ENCODE data around the gene PBRM1. TPM values are rescaled to one million over a fixed set of nuclear protein-coding genes. Genes with fewer than 3 reads are reported as not detected.

The PBRM1 gene
- total and polyA plus RNA-seq, 2 experiments from 2014 or later: 57.5 to 72.5 TPM

- Histone ChIP-seq H4K20me1 (replicated peaks; ENCODE audit: insufficient read depth) (no peaks in the 10 kb centered on the region), H3K4me2 (no peak overlapping the region), H3K36me3 (ENCODE audit: insufficient read depth) (peaks cover 33% of the 10 kb centered on the region), H3K9me2 (ENCODE audit: insufficient read depth) (no peaks in the 10 kb centered on the region), H3K79me2 (replicated peaks; ENCODE audit: insufficient read depth) (no peaks in the 10 kb centered on the region), H3K27me3 (ENCODE audit: insufficient read depth) (no peaks in the 10 kb centered on the region), H2AFZ (no peak overlapping the region), H3K4me3 (no peak overlapping the region), H3K4me1 (ENCODE audit: insufficient read depth) (no peaks in the 10 kb centered on the region), H3K27ac (ENCODE audit: low read depth) (no peak overlapping the region), H3F3A (replicated peaks; ENCODE audit: low read depth) (no peaks in the 10 kb centered on the region)
- Mint-ChIP-seq H3K27me3 (ENCODE audit: insufficient read depth, low read depth, poor library complexity) (peaks cover 2% of the 10 kb centered on the region), H3K27ac (no peak overlapping the region), H3K4me3 (no peak overlapping the region), H3K4me1 (no peaks in the 10 kb centered on the region), H3K36me3 (ENCODE audit: low read depth) (peaks cover 35% of the 10 kb centered on the region; the same call in 2 of the 3 replicates), H3K9me3 (no peaks in the 10 kb centered on the region; the same call in 2 of the 3 replicates)
- no peak for ATAC-seq
- TF ChIP-seq NANOG (IDR thresholded peaks at IDR 0.05; ENCODE audit: borderline replicate concordance) (no peak), JUNB (IDR thresholded peaks at IDR 0.05; ENCODE audit: unreplicated experiment) (no peak), CREB1 (CRISPR knock-in tag; IDR thresholded peaks at IDR 0.05; ENCODE audit: low read depth) (no peak), CTCF (conservative IDR thresholded peaks at IDR 0.05; ENCODE audit: low read depth in 2 of 2) (no peak)
- no peak for DNase-seq (ENCODE audit: low spot score)
These were observed 121.7 kb downstream of the PBRM1 start for GRCh38 chr3:52563984-52564383.

GRCh38 chr3:52561028-52561747, 124.5 kb downstream of the PBRM1 start:
- H3F3A ChIP-seq (replicated peaks; ENCODE audit: low read depth): no peaks in the 10 kb centered on the region
- peaks cover 7% of the 10 kb centered on the region; the same call in 1 of the 2 replicates for H3K4me1 ChIP-seq (ENCODE audit: insufficient read depth)
- H3K79me2 ChIP-seq (replicated peaks; ENCODE audit: insufficient read depth): no peaks in the 10 kb centered on the region
- Mint-ChIP-seq H3K27ac (no peak overlapping the region), H3K9me3 (no peaks in the 10 kb centered on the region), H3K4me1 (peaks cover 12% of the 10 kb centered on the region; the same call in 2 of the 3 replicates), H3K27me3 (ENCODE audit: insufficient read depth, low read depth, poor library complexity) (peaks cover 2% of the 10 kb centered on the region), H3K36me3 (ENCODE audit: low read depth) (peaks cover 40% of the 10 kb centered on the region), H3K4me3 (no peak overlapping the region)
- peaks cover 39% of the 10 kb centered on the region for H3K36me3 ChIP-seq (ENCODE audit: insufficient read depth)
- H3K27me3 ChIP-seq (ENCODE audit: insufficient read depth): no peaks in the 10 kb centered on the region
- no peak overlapping the region for H3K4me3 ChIP-seq
- no peaks in the 10 kb centered on the region for H3K9me2 ChIP-seq (ENCODE audit: insufficient read depth)
- H3K27ac ChIP-seq (ENCODE audit: low read depth): no peak overlapping the region
- H3K4me2 ChIP-seq: no peak overlapping the region
- DNase-seq (ENCODE audit: low spot score): no peak
- no peak for ATAC-seq
- H2AFZ ChIP-seq: no peak overlapping the region
- H4K20me1 ChIP-seq (replicated peaks; ENCODE audit: insufficient read depth): no peaks in the 10 kb centered on the region
- TF ChIP-seq NANOG (IDR thresholded peaks at IDR 0.05; ENCODE audit: borderline replicate concordance) (no peak), ZNF462 (CRISPR knock-in tag; IDR thresholded peaks at IDR 0.05) (no peak), ZNF331 (CRISPR knock-in tag; IDR thresholded peaks at IDR 0.05; ENCODE audit: low read depth) (no peak), POLR2AphosphoS5 (IDR thresholded peaks at IDR 0.05; ENCODE audit: low read depth) (no peak), JUNB (IDR thresholded peaks at IDR 0.05; ENCODE audit: unreplicated experiment) (no peak), ZNF114 (CRISPR knock-in tag; IDR thresholded peaks at IDR 0.05) (no peak), STAT1 (IDR thresholded peaks at IDR 0.05; ENCODE audit: unreplicated experiment) (no peak), ETS1 (IDR thresholded peaks at IDR 0.05) (no peak), CREB1 (CRISPR knock-in tag; IDR thresholded peaks at IDR 0.05; ENCODE audit: low read depth) (no peak)

Measured in GM23338 (cell line).